SK-N-SH (cell line): ENCODE results near the gene BCL11B. TPM values are rescaled to one million over a fixed set of nuclear protein-coding genes. Genes with fewer than 3 reads are reported as not detected.

ENCODE experiments used
- CTCF ChIA-PET: fragments of 300-600, 350-600 bp; formaldehyde crosslinking; extraction: SDS; loops from one replicate; lab custom pipeline; 2021; lab: Yijun Ruan, JAX
- POLR2A ChIA-PET: fragments of 350-600 bp; sonication (Branson Sonifier 250); formaldehyde crosslinking; extraction: SDS; loops from one replicate; lab custom pipeline; 2020; ENCODE audit warnings: antibody characterized with exemption, inconsistent platforms; lab: Yijun Ruan, JAX
- DNase-seq: peaks from one replicate; pipeline ENCODE4 v3.0.0; 2012
- H2AFZ ChIP-seq: fragments of 200-600 bp; sonication (generic); 2 replicates; pipeline ENCODE4 v1.8.1; 2016; ENCODE audit warnings: antibody characterized with exemption, mild to moderate bottlenecking, low read depth
- H3F3A ChIP-seq: fragments of 200-600 bp; sonication (generic); replicated peaks from 2 replicates; pipeline ENCODE3; 2016; ENCODE audit warnings: antibody characterized with exemption, mild to moderate bottlenecking; ENCODE audit not compliant: insufficient read depth
- H3K27ac ChIP-seq, 2 experiments: fragments of 200-500 bp in 1 of 2; fragments of 200-600 bp in 1 of 2; sonication (Bioruptor generic) in 1 of 2; sonication (generic), shearing (Covaris generic) in 1 of 2; 2 replicates each; pipeline versions ENCODE4 v1.5.1 to v1.6.1; 2014 to 2016; ENCODE audit warnings: low read depth in 2 of 2, inconsistent platforms in 1 of 2, low read length in 1 of 2, mild to moderate bottlenecking in 1 of 2, mixed read lengths in 1 of 2
- H3K27me3 ChIP-seq: fragments of 200-600 bp; sonication (generic), shearing (Covaris generic); 2 replicates; pipeline ENCODE4 v1.6.1; 2016; ENCODE audit warnings: mixed run types; ENCODE audit not compliant: insufficient read depth
- H3K36me3 ChIP-seq, 2 experiments: fragments of 200-500 bp in 1 of 2; fragments of 200-600 bp in 1 of 2; sonication (Bioruptor generic) in 1 of 2; sonication (generic) in 1 of 2; replicated peaks in 1 of 2; 2 replicates each; pipeline versions ENCODE3 to v1.5.1; 2014 to 2016; ENCODE audit warnings: low read length in 1 of 2, mild to moderate bottlenecking in 1 of 2; ENCODE audit not compliant: insufficient read depth in 2 of 2, control insufficient read depth in 1 of 2
- H3K4me1 ChIP-seq, 2 experiments: fragments of 200-500 bp in 1 of 2; fragments of 200-600 bp in 1 of 2; sonication (Bioruptor generic) in 1 of 2; sonication (generic), shearing (Covaris generic) in 1 of 2; 2 replicates each; pipeline versions ENCODE4 v1.5.1 to v1.6.1; 2014 to 2016; ENCODE audit warnings: low read depth in 1 of 2, low read length in 1 of 2, mixed run types in 1 of 2; ENCODE audit not compliant: insufficient read depth in 2 of 2, control insufficient read depth in 1 of 2
- H3K4me2 ChIP-seq: fragments of 200-600 bp; sonication (generic), shearing (Covaris generic); 2 replicates; pipeline ENCODE4 v1.6.1; 2017; ENCODE audit warnings: mixed run types
- H3K4me3 ChIP-seq, 2 experiments: fragments of 200-500 bp in 1 of 2; fragments of 200-600 bp in 1 of 2; sonication (Bioruptor generic) in 1 of 2; sonication (generic), shearing (Covaris generic) in 1 of 2; 2 replicates each; pipeline versions ENCODE4 v1.5.1 to v1.8.1; 2014 to 2016; ENCODE audit warnings: low read depth in 2 of 2, inconsistent platforms in 1 of 2, low read length in 1 of 2, mild to moderate bottlenecking in 1 of 2, mixed read lengths in 1 of 2, moderate library complexity in 1 of 2
- H3K79me2 ChIP-seq: fragments of 200-600 bp; sonication (generic); 2 replicates; pipeline ENCODE4 v1.8.1; 2017; ENCODE audit warnings: mild to moderate bottlenecking; ENCODE audit not compliant: insufficient read depth
- H3K9ac ChIP-seq: fragments of 200-600 bp; sonication (generic); 2 replicates; pipeline ENCODE4 v1.6.1; 2017; ENCODE audit warnings: mixed run types
- H3K9me2 ChIP-seq: fragments of 200-600 bp; sonication (generic); 2 replicates; pipeline ENCODE4 v1.6.1; 2017; ENCODE audit warnings: mixed run types
- H3K9me3 ChIP-seq: fragments of 200-600 bp; sonication (generic); 2 replicates; pipeline ENCODE4 v1.6.1; 2017; ENCODE audit warnings: mixed run types, mild to moderate bottlenecking, moderate library complexity
- H4K20me1 ChIP-seq: fragments of 200-600 bp; sonication (generic); 2 replicates; pipeline ENCODE4 v1.6.1; 2017; ENCODE audit warnings: mild to moderate bottlenecking, mixed run types; ENCODE audit not compliant: insufficient read depth
- CHD2 ChIP-seq: fragments of 150-350 bp; IDR thresholded peaks from 2 replicates; pipeline ENCODE4 v1.6.1; 2018; ENCODE audit warnings: low read length; ENCODE audit not compliant: partially characterized antibody
- ELF1 ChIP-seq: IDR thresholded peaks from 2 replicates; pipeline ENCODE4 v1.4.0; 2012
- FOSL2 ChIP-seq: IDR thresholded peaks from 2 replicates; pipeline ENCODE4 v1.4.0; 2012; ENCODE audit warnings: low read depth, mild to moderate bottlenecking, moderate library complexity, borderline replicate concordance
- FOXJ3 ChIP-seq: sonication (generic); formaldehyde crosslinking; IDR thresholded peaks from 2 replicates; pipeline ENCODE4 v1.5.1; 2020; ENCODE audit warnings: mild to moderate bottlenecking, missing genetic modification reagents
- MEF2A ChIP-seq: IDR thresholded peaks from 2 replicates; pipeline ENCODE4 v1.4.0; 2012; ENCODE audit warnings: low read depth, borderline replicate concordance
- MXI1 ChIP-seq: IDR thresholded peaks from 2 replicates; pipeline ENCODE4 v1.6.1; 2012; ENCODE audit warnings: mild to moderate bottlenecking, low read depth, low read length, improper control_type of control experiment
- NFIC ChIP-seq: IDR thresholded peaks from 2 replicates; pipeline ENCODE4 v1.4.0; 2012; ENCODE audit warnings: borderline replicate concordance
- RXRA ChIP-seq: IDR thresholded peaks from 2 replicates; pipeline ENCODE4 v1.4.0; 2012; ENCODE audit warnings: low read depth, mild to moderate bottlenecking, borderline replicate concordance
- SIN3A ChIP-seq: IDR thresholded peaks from 2 replicates; pipeline ENCODE4 v1.6.1; 2012; ENCODE audit warnings: low read depth, mild to moderate bottlenecking, low read length, moderate library complexity, borderline replicate concordance
- SMC3 ChIP-seq: IDR thresholded peaks from 2 replicates; pipeline ENCODE4 v1.6.1; 2012; ENCODE audit warnings: low read depth, low read length, improper control_type of control experiment
- TEAD4 ChIP-seq: IDR thresholded peaks from 2 replicates; pipeline ENCODE4 v1.4.0; 2012; ENCODE audit warnings: mild to moderate bottlenecking, borderline replicate concordance; ENCODE audit not compliant: insufficient read depth
- WGBS: methylation state at CpG from one replicate; pipeline ENCODE4 v1.1.6; 2017; ENCODE audit warnings: low lambda C conversion rate; 5-methylcytosine and 5-hydroxymethylcytosine counted together
- polyA plus RNA-seq, 3 experiments: library from polyadenylated mRNA; depleted of rRNA; stranded (reverse); fragments of >200 nt; gene quantifications; 2 replicates each; pipeline ENCODE4 v1.2.3, GENCODE V29; 2012
- TF ChIP-seq, protein P1 (sequence below): fragments of 200-600 bp; sonication (generic); IDR thresholded peaks from 2 replicates; pipeline ENCODE4 v1.6.1; 2017; ENCODE audit warnings: antibody characterized with exemption, mild to moderate bottlenecking, moderate library complexity
- TF ChIP-seq, protein P2 (sequence below): IDR thresholded peaks from 2 replicates; pipeline ENCODE4 v1.4.0; 2012; ENCODE audit warnings: low read depth
- TF ChIP-seq, protein P3 (sequence below): IDR thresholded peaks from 2 replicates; pipeline ENCODE4 v1.6.1; 2012; ENCODE audit warnings: mild to moderate bottlenecking, low read depth, low read length, moderate library complexity
- TF ChIP-seq, protein P4 (sequence below): fragments of 150-350 bp; IDR thresholded peaks from 2 replicates; pipeline ENCODE4 v1.6.1; 2017; ENCODE audit warnings: antibody characterized with exemption, low read length, low read depth, borderline replicate concordance

BCL11B gene
- polyA plus RNA-seq, 1 of the 3 experiments (the other 2 are of a cell fraction), result not detected

DNA sequence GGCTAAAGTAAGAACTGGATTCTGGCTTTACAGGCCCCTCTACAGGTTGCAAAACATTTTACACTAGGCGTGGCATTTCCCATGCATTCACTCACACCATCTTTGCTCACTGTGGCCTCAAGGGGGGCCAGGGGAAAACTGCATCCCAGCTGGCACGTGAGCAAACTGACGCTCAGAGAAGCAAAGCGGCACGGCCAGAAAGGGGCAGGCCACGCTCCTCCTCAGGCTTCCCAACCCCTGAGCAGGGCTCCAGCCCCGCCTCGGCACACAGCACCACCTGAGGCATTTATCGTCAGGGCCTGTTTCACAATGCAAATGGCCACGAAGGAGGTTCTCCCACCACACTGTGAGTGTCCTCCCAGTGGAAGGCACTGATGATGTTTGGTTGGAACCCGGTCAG, 90.8 kb downstream of the BCL11B start:
- no peaks in the 10 kb centered on the region for H3K79me2 ChIP-seq
- POLR2A ChIA-PET, result no interaction called here
- 0% methylated on average over 4 of the region's 11 CpGs for WGBS
- no peaks in the 10 kb centered on the region for H3F3A ChIP-seq
- no peak overlapping the region for H3K4me3 ChIP-seq
- DNase-seq, result no peak
- H3K27me3 ChIP-seq, result peaks cover 82% of the 10 kb centered on the region
- no peaks in the 10 kb centered on the region; a peak in 1 of 4 replicates for H3K4me1 ChIP-seq
- CTCF ChIA-PET, result no interaction called here
- no peak overlapping the region for H3K4me2 ChIP-seq
- H3K36me3 ChIP-seq, result no peaks in the 10 kb centered on the region
- no peak overlapping the region for H2AFZ ChIP-seq
- no peaks in the 10 kb centered on the region for H3K9me3 ChIP-seq
- H3K9ac ChIP-seq, result no peak overlapping the region
- no peaks in the 10 kb centered on the region for H3K9me2 ChIP-seq
- H4K20me1 ChIP-seq, result no peaks in the 10 kb centered on the region
- no peak for TF ChIP-seq FOXJ3
- TF ChIP-seq SMC3, result no peak
- no peak for TF ChIP-seq FOSL2
- TF ChIP-seq SIN3A, result no peak
- no peak for TF ChIP-seq MXI1
- TF ChIP-seq, protein P1, sequence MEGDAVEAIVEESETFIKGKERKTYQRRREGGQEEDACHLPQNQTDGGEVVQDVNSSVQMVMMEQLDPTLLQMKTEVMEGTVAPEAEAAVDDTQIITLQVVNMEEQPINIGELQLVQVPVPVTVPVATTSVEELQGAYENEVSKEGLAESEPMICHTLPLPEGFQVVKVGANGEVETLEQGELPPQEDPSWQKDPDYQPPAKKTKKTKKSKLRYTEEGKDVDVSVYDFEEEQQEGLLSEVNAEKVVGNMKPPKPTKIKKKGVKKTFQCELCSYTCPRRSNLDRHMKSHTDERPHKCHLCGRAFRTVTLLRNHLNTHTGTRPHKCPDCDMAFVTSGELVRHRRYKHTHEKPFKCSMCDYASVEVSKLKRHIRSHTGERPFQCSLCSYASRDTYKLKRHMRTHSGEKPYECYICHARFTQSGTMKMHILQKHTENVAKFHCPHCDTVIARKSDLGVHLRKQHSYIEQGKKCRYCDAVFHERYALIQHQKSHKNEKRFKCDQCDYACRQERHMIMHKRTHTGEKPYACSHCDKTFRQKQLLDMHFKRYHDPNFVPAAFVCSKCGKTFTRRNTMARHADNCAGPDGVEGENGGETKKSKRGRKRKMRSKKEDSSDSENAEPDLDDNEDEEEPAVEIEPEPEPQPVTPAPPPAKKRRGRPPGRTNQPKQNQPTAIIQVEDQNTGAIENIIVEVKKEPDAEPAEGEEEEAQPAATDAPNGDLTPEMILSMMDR, result no peak
- TF ChIP-seq ELF1, result no peak
- TF ChIP-seq TEAD4, result no peak
- TF ChIP-seq, protein P2, sequence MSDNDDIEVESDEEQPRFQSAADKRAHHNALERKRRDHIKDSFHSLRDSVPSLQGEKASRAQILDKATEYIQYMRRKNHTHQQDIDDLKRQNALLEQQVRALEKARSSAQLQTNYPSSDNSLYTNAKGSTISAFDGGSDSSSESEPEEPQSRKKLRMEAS, result no peak
- no peak for TF ChIP-seq RXRA
- no peak for TF ChIP-seq MEF2A
- TF ChIP-seq CHD2, result no peak
- TF ChIP-seq, protein P3, sequence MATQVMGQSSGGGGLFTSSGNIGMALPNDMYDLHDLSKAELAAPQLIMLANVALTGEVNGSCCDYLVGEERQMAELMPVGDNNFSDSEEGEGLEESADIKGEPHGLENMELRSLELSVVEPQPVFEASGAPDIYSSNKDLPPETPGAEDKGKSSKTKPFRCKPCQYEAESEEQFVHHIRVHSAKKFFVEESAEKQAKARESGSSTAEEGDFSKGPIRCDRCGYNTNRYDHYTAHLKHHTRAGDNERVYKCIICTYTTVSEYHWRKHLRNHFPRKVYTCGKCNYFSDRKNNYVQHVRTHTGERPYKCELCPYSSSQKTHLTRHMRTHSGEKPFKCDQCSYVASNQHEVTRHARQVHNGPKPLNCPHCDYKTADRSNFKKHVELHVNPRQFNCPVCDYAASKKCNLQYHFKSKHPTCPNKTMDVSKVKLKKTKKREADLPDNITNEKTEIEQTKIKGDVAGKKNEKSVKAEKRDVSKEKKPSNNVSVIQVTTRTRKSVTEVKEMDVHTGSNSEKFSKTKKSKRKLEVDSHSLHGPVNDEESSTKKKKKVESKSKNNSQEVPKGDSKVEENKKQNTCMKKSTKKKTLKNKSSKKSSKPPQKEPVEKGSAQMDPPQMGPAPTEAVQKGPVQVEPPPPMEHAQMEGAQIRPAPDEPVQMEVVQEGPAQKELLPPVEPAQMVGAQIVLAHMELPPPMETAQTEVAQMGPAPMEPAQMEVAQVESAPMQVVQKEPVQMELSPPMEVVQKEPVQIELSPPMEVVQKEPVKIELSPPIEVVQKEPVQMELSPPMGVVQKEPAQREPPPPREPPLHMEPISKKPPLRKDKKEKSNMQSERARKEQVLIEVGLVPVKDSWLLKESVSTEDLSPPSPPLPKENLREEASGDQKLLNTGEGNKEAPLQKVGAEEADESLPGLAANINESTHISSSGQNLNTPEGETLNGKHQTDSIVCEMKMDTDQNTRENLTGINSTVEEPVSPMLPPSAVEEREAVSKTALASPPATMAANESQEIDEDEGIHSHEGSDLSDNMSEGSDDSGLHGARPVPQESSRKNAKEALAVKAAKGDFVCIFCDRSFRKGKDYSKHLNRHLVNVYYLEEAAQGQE, result no peak
- TF ChIP-seq, protein P4, sequence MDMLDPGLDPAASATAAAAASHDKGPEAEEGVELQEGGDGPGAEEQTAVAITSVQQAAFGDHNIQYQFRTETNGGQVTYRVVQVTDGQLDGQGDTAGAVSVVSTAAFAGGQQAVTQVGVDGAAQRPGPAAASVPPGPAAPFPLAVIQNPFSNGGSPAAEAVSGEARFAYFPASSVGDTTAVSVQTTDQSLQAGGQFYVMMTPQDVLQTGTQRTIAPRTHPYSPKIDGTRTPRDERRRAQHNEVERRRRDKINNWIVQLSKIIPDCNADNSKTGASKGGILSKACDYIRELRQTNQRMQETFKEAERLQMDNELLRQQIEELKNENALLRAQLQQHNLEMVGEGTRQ, result no peak
- TF ChIP-seq NFIC, result no peak
- TF ChIP-seq, all 33 proteins: peak for 0
- H3K27ac ChIP-seq, result no peak overlapping the region
